ENCODE measurements around the gene CEP135.

DNA sequence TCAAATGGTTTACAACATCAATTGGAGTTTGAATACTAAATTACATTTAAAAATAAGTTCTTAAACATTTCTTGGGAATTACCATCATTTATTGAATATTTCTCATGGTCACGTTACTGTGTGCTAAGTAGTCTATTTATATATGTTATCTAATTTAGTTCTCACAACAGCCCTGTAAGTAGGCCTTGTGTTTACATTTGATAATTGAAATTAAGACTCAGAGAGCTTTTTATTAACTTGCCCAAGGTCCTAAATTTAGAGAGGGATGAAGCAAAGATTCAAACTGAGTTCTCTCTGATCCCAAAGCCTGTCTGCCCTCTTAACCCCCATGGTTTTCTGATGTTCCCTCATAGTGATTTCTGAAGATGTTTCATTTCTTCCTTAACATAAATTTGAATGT lies 103.7 kb downstream of the CEP135 start:
- no peak for TF ChIP-seq CTCF (IDR thresholded peaks at IDR 0.05; ENCODE audit: insufficient read depth, low read depth, low read length)
- no peak for TF ChIP-seq EZH2 (IDR thresholded peaks at IDR 0.05; ENCODE audit: insufficient read depth, low read length)

Measured in astrocyte (in vitro differentiated cells and primary cell).